Measurements from ENCODE around the gene F2R. TPM values are rescaled to one million over a fixed set of nuclear protein-coding genes. Genes with fewer than 3 reads are reported as not detected.

F2R gene
- total RNA-seq, 2 donors from 2014 or later = 28.5 to 43.1 TPM

GRCh38 chr5:76718381-76718832 is 2.5 kb downstream of the F2R start:
- H3K27me3 ChIP-seq (ENCODE audit: control insufficient read depth, insufficient read depth, low read length, poor library complexity, severe bottlenecking) = peaks cover 23% of the 10 kb centered on the region
- no peaks in the 10 kb centered on the region for H3K9me3 ChIP-seq (ENCODE audit: control insufficient read depth, low read length)
- Mint-ChIP-seq H3K27ac (no peak overlapping the region), H3K36me3 (ENCODE audit: low read depth) (peaks cover 3% of the 10 kb centered on the region), H3K27me3 (ENCODE audit: insufficient read depth) (peaks cover 22% of the 10 kb centered on the region), H3K9me3 (no peaks in the 10 kb centered on the region), H3K4me1 (peaks cover 14% of the 10 kb centered on the region), H3K4me3 (no peak overlapping the region)
- no peak overlapping the region for H3K9ac ChIP-seq (ENCODE audit: extremely low read depth, low read length, poor library complexity, severe bottlenecking)
- no peak for DNase-seq
- 91 to 100% methylated on average over 4 to 5 of the region's 5 CpGs for WGBS, 2 experiments (ENCODE audit: insufficient coverage in 1 of 2, insufficient read length in 1 of 2)
- no peaks in the 10 kb centered on the region for H3K4me1 ChIP-seq (ENCODE audit: control insufficient read depth, insufficient read depth, low read length)
- peak overlapping the region; percentile 96 for H3K4me3 ChIP-seq (ENCODE audit: low read length)
- H3K27ac ChIP-seq (ENCODE audit: low read depth, low read length) = no peak overlapping the region
- no peaks in the 10 kb centered on the region for H3K36me3 ChIP-seq (ENCODE audit: control insufficient read depth, insufficient read depth, low read length)
- no peak for TF ChIP-seq CTCF (conservative IDR thresholded peaks at IDR 0.05)

GRCh38 chr5:76718880-76719279 is 3.0 kb downstream of the F2R start:
- Mint-ChIP-seq H3K4me1 (peaks cover 14% of the 10 kb centered on the region), H3K36me3 (ENCODE audit: low read depth) (peaks cover 3% of the 10 kb centered on the region), H3K27ac (no peak overlapping the region), H3K9me3 (no peaks in the 10 kb centered on the region), H3K4me3 (no peak overlapping the region), H3K27me3 (ENCODE audit: insufficient read depth) (peaks cover 17% of the 10 kb centered on the region)
- no peak for DNase-seq
- no peak overlapping the region for H3K4me3 ChIP-seq (ENCODE audit: low read length)
- H3K9ac ChIP-seq (ENCODE audit: extremely low read depth, low read length, poor library complexity, severe bottlenecking) = no peak overlapping the region
- H3K9me3 ChIP-seq (ENCODE audit: control insufficient read depth, low read length) = no peaks in the 10 kb centered on the region
- 85 to 93% methylated on average over 4 of the region's 4 CpGs for WGBS, 2 experiments (ENCODE audit: insufficient coverage in 1 of 2, insufficient read length in 1 of 2)
- no peaks in the 10 kb centered on the region for H3K4me1 ChIP-seq (ENCODE audit: control insufficient read depth, insufficient read depth, low read length)
- no peaks in the 10 kb centered on the region for H3K36me3 ChIP-seq (ENCODE audit: control insufficient read depth, insufficient read depth, low read length)
- no peak for TF ChIP-seq CTCF (conservative IDR thresholded peaks at IDR 0.05)
- no peak overlapping the region for H3K27ac ChIP-seq (ENCODE audit: low read depth, low read length)
- peaks cover 19% of the 10 kb centered on the region for H3K27me3 ChIP-seq (ENCODE audit: control insufficient read depth, insufficient read depth, low read length, poor library complexity, severe bottlenecking)

- H3K27ac Mint-ChIP-seq = no peak overlapping the region
- H3K4me3 Mint-ChIP-seq = no peak overlapping the region
- H3K9me3 ChIP-seq (ENCODE audit: control insufficient read depth, low read length) = no peaks in the 10 kb centered on the region
- DNase-seq = no peak
- H3K27ac ChIP-seq (ENCODE audit: low read depth, low read length) = no peak overlapping the region
- no peak overlapping the region for H3K4me3 ChIP-seq (ENCODE audit: low read length)
- 86 to 95% methylated on average over 4 to 10 of the region's 10 CpGs for WGBS, 2 experiments (ENCODE audit: insufficient coverage in 1 of 2, insufficient read length in 1 of 2)
- no peaks in the 10 kb centered on the region for H3K27me3 ChIP-seq (ENCODE audit: control insufficient read depth, insufficient read depth, low read length, poor library complexity, severe bottlenecking)
- no peaks in the 10 kb centered on the region for H3K4me1 ChIP-seq (ENCODE audit: control insufficient read depth, insufficient read depth, low read length)
- no peaks in the 10 kb centered on the region for H3K36me3 ChIP-seq (ENCODE audit: control insufficient read depth, insufficient read depth, low read length)
- H3K9ac ChIP-seq (ENCODE audit: extremely low read depth, low read length, poor library complexity, severe bottlenecking) = no peak overlapping the region
- peaks cover 7% of the 10 kb centered on the region for H3K36me3 Mint-ChIP-seq (ENCODE audit: low read depth)
- no peak for TF ChIP-seq CTCF (conservative IDR thresholded peaks at IDR 0.05)
- no peaks in the 10 kb centered on the region for H3K9me3 Mint-ChIP-seq
- H3K27me3 Mint-ChIP-seq (ENCODE audit: insufficient read depth) = no peaks in the 10 kb centered on the region
- peaks cover 14% of the 10 kb centered on the region for H3K4me1 Mint-ChIP-seq
Observed at GRCh38 chr5:76720988-76721569, 5.2 kb downstream of the F2R start.
